Common myeloid progenitor, CD34-positive (primary cell): ENCODE data around the gene MAP2K3.
"Not testable (repeated sequence)": the region's sequence is repeated elsewhere in the genome, so short reads cannot be mapped to it uniquely, and the experiment has no call there.

Experiments used
- CTCF ChIA-PET: fragments of 350-600 bp; sonication (Branson Sonifier 250); formaldehyde crosslinking; loops from one replicate; lab custom pipeline; 2021; ENCODE audit warnings: antibody characterized with exemption; lab: Charles Lee
- POLR2A ChIA-PET: fragments of 350-600 bp; sonication (Branson Sonifier 250); formaldehyde crosslinking; loops from one replicate; lab custom pipeline; 2021; ENCODE audit warnings: antibody characterized with exemption; lab: Charles Lee
- DNase-seq, 3 donors: peaks; one replicate each; pipeline versions ENCODE4 v3.0.0 to v3.0.0-alpha.2; 2013
- H3K27ac ChIP-seq, 2 experiments: 1 replicate in 1 of 2; 2 replicates in 1 of 2; pipeline ENCODE4 v1.7.0; 2013; ENCODE audit warnings: inconsistent platforms in 2 of 2, low read length in 2 of 2, mild to moderate bottlenecking in 2 of 2, low read depth in 1 of 2, moderate library complexity in 1 of 2; ENCODE audit not compliant: severe bottlenecking in 2 of 2, insufficient read depth in 1 of 2, poor library complexity in 1 of 2
- H3K27me3 ChIP-seq, 5 experiments: replicated peaks in 2 of 5; 1 replicate in 3 of 5; 2 replicates in 2 of 5; pipeline versions ENCODE4 v1.6.1 to v1.7.0; 2013; ENCODE audit warnings: low read length in 4 of 5, mild to moderate bottlenecking in 2 of 5, moderate library complexity in 2 of 5, inconsistent platforms in 1 of 5; ENCODE audit not compliant: insufficient read depth in 5 of 5, control insufficient read depth in 4 of 5
- H3K36me3 ChIP-seq, 4 experiments: 1 replicate in 2 of 4; 2 replicates in 2 of 4; pipeline versions ENCODE4 v1.6.1 to v1.7.0; 2013; ENCODE audit warnings: low read length in 3 of 4, control low read depth in 1 of 4, mild to moderate bottlenecking in 1 of 4; ENCODE audit not compliant: control insufficient read depth in 4 of 4, insufficient read depth in 4 of 4
- H3K4me1 ChIP-seq, 4 experiments: 1 replicate in 3 of 4; 2 replicates in 1 of 4; pipeline versions ENCODE4 v1.6.1 to v1.7.1; 2013; ENCODE audit warnings: low read length in 3 of 4, mild to moderate bottlenecking in 3 of 4, control low read depth in 1 of 4, inconsistent platforms in 1 of 4, moderate library complexity in 1 of 4; ENCODE audit not compliant: control insufficient read depth in 4 of 4, insufficient read depth in 4 of 4; ENCODE audit errors: control extremely low read depth in 1 of 4
- H3K4me3 ChIP-seq, 7 experiments: 1 replicate in 4 of 7; 2 replicates in 3 of 7; pipeline versions ENCODE4 v1.5.1 to v1.7.0; 2013; ENCODE audit warnings: mild to moderate bottlenecking in 7 of 7, low read length in 6 of 7, moderate library complexity in 6 of 7, inconsistent platforms in 2 of 7, low read depth in 2 of 7, control low read depth in 1 of 7; ENCODE audit not compliant: insufficient read depth in 4 of 7, control insufficient read depth in 1 of 7; ENCODE audit errors: extremely low read depth in 1 of 7
- H3K9me3 ChIP-seq, 5 experiments: 1 replicate in 4 of 5; 2 replicates in 1 of 5; pipeline versions ENCODE4 v1.6.1 to v1.7.1; 2013; ENCODE audit warnings: low read length in 4 of 5, mild to moderate bottlenecking in 2 of 5, inconsistent platforms in 1 of 5, low read depth in 1 of 5, moderate library complexity in 1 of 5; ENCODE audit not compliant: control insufficient read depth in 4 of 5, insufficient read depth in 2 of 5; ENCODE audit errors: control extremely low read depth in 1 of 5
- WGBS: methylation state at CpG from one replicate; pipeline ENCODE4 v1.1.5; 2013; ENCODE audit not compliant: insufficient coverage; 5-methylcytosine and 5-hydroxymethylcytosine counted together

MAP2K3 gene

GRCh38 chr17:21323257-21324111 is 39.0 kb downstream of the MAP2K3 start:
- Histone ChIP-seq H3K4me3 (peak overlapping the region in 6 of 7 experiments; percentile 34 to 79 (median 71)), H3K4me1 (peaks cover 0 to 13% (median 5%) of the 10 kb centered on the region in 4 experiments)
- DNase-seq, CTCF ChIA-PET, H3K9me3 ChIP-seq, H3K27ac ChIP-seq, POLR2A ChIA-PET, H3K27me3 ChIP-seq, H3K36me3 ChIP-seq: not testable (repeated sequence)
- 46% methylated on average over 26 of the region's 37 CpGs for WGBS

GRCh38 chr17:21324741-21325140 is 40.2 kb downstream of the MAP2K3 start:
- CTCF ChIA-PET, H3K27ac ChIP-seq, DNase-seq, H3K9me3 ChIP-seq, H3K36me3 ChIP-seq, POLR2A ChIA-PET, H3K27me3 ChIP-seq, H3K4me3 ChIP-seq: not testable (repeated sequence)
- 88% methylated on average over 4 of the region's 5 CpGs for WGBS
- peaks cover 0 to 13% (median 5%) of the 10 kb centered on the region in 4 experiments for H3K4me1 ChIP-seq

GRCh38 chr17:21327921-21328320 is 43.4 kb downstream of the MAP2K3 start:
- CTCF ChIA-PET, H3K9me3 ChIP-seq, H3K27me3 ChIP-seq, POLR2A ChIA-PET, H3K36me3 ChIP-seq, DNase-seq, H3K4me3 ChIP-seq, H3K27ac ChIP-seq: not testable (repeated sequence)
- no CpG with 5 or more reads among the region's 1 CpG for WGBS
- H3K4me1 ChIP-seq = peaks cover 0 to 13% (median 3%) of the 10 kb centered on the region in 4 experiments

DNA sequence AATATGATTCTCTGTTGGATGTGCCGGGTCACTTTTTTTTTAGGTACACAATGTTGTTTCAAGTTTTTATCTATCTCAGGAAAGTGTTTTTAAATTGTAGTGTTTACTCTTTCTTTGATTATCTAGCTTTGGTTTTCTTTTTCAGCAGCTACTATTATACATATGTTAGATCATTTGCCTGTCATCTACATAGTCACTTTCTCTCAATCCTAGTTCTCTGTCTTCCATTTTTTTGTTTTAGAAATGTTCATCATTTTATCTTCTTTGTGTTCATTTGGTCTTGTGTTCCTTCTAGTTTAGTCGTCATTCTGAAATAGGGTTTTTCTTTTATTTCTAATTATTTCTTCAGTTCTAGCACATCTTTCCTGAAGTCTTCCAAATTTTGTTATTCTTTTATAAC is 44.3 kb downstream of the MAP2K3 start:
- POLR2A ChIA-PET = not testable (repeated sequence)

DNA sequence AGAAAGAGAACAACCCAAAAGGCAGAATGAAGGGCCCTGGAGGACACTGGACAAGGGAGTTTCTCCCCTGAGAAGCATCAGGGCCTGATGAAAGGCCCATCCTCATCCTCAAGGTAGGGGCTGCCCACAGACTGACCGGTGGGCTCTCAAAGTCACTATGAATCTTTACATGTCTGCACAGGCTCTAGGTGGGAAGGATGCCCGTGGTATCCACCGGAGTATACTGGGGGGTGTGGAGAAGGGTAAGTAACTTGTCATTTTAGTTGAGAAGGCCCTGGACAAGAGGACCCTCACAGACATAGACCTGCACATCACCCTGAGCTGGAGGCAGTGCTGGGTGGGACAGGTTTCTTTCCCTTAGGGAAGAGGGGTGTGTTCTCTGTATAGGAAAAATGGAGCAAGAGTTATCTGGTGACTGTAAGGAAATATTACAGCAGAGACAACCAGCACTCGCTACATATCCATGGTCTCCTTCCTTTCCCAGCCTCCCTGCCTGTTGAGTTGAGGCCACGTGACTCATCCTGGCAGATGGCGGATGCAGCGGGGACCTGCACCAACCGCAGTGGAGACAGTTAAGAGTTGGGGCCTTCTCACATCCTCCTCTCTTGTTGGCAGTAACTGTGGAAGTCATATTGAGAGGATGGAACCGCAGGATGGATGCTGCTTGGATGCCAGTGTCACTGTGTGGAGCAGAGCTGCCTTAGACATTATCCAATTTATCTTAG is 46.1 kb downstream of the MAP2K3 start:
- Histone ChIP-seq H3K27me3 (no peaks in the 10 kb centered on the region), H3K4me1 (no peaks in the 10 kb centered on the region), H3K36me3 (no peaks in the 10 kb centered on the region), H3K4me3 (no peak overlapping the region), H3K27ac (no peak overlapping the region), H3K9me3 (peaks cover 0 to 2% (median 0%) of the 10 kb centered on the region in 5 experiments)
- 91% methylated on average over 8 of the region's 9 CpGs for WGBS
- POLR2A ChIA-PET = interaction anchor here (0.6 kb wide), 1 partner anchor 132 kb away, joined by 3 read pairs; no protein-coding TSS in a partner anchor
- DNase-seq = no peak
- CTCF ChIA-PET = no interaction called here

More for the DNA sequence above, 44.3 kb downstream of the MAP2K3 start:
- DNase-seq, CTCF ChIA-PET, H3K4me3 ChIP-seq, H3K27ac ChIP-seq, H3K9me3 ChIP-seq, H3K27me3 ChIP-seq, H3K4me1 ChIP-seq, H3K36me3 ChIP-seq: not testable (repeated sequence)
- no CpG with 5 or more reads among the region's 2 CpGs for WGBS

- POLR2A ChIA-PET = not testable (repeated sequence)
These were observed 52.2 kb downstream of the MAP2K3 start for GRCh38 chr17:21336541-21337294.

More at GRCh38 chr17:21336541-21337294, 52.2 kb downstream of the MAP2K3 start:
- 80% methylated on average over 3 of the region's 4 CpGs for WGBS
- CTCF ChIA-PET, H3K4me1 ChIP-seq, H3K36me3 ChIP-seq, H3K4me3 ChIP-seq, H3K27me3 ChIP-seq, DNase-seq, H3K9me3 ChIP-seq, H3K27ac ChIP-seq: not testable (repeated sequence)
